GM12878 (cell line): ENCODE results near the gene TSHZ2. TPM values are rescaled to one million over a fixed set of nuclear protein-coding genes. Genes with fewer than 3 reads are reported as not detected.

Source experiments
- CBX3 ChIP-seq: fragments of 200-600 bp; sonication (generic); IDR thresholded peaks from 2 replicates; pipeline ENCODE4 v1.6.1; 2016; ENCODE audit warnings: low read depth, borderline replicate concordance
- MXI1 ChIP-seq: fragments of 150-350 bp; IDR thresholded peaks from 2 replicates; pipeline ENCODE4 v1.6.1; 2011; ENCODE audit warnings: low read depth, mild to moderate bottlenecking, inconsistent platforms, low read length, improper control_type of control experiment
- NRF1 ChIP-seq: conservative IDR thresholded peaks from 2 replicates; pipeline ENCODE4 v1.6.1; 2011; ENCODE audit warnings: mild to moderate bottlenecking, low read depth, low read length, improper control_type of control experiment
- PAX5 ChIP-seq: IDR thresholded peaks from 2 replicates; pipeline ENCODE4 v1.6.1; 2011; ENCODE audit warnings: low read depth, low read length, borderline replicate concordance
- TCF7 ChIP-seq: IDR thresholded peaks from 2 replicates; pipeline ENCODE4 v1.6.1; 2014; ENCODE audit warnings: antibody characterized with exemption, borderline replicate concordance
- polyA plus RNA-seq, 11 experiments: library from polyadenylated mRNA; depleted of rRNA in 4 of 11; unstranded in 6 of 11; stranded (reverse) in 5 of 11; fragments of >200 nt; fragmentation: Nextera tagmentation in 4 of 11; fragmentation: Illumina TruSeq in 1 of 11; extraction: Ambion mirVana in 4 of 11; extraction: Trizol in 1 of 11; gene quantifications; 1 replicate in 1 of 11; 2 replicates in 10 of 11; pipeline versions ENCODE4 v1.2.1 to v1.2.3, GENCODE V29; 2011 to 2016; ENCODE audit warnings: inconsistent platforms in 2 of 11, missing spikeins in 2 of 11, low read depth in 1 of 11
- total RNA-seq, 4 experiments: library from RNA; depleted of rRNA in 3 of 4; stranded (reverse); fragments of >200 nt in 3 of 4; fragmentation: Illumina TruSeq in 1 of 4; extraction: Trizol in 1 of 4; gene quantifications; 2 replicates each; pipeline versions ENCODE4 v1.2.1 to v1.2.3, GENCODE V29; 2013 to 2021
- TF ChIP-seq, protein P1 (sequence below): fragments of 450-650 bp; IDR thresholded peaks from 2 replicates; pipeline ENCODE4 v1.6.1; 2017; ENCODE audit warnings: mild to moderate bottlenecking, moderate library complexity
- TF ChIP-seq, protein P2 (sequence below): fragments of 450-650 bp; IDR thresholded peaks from 2 replicates; pipeline ENCODE4 v1.6.1; 2017; ENCODE audit warnings: borderline replicate concordance
- TF ChIP-seq, protein P3 (sequence below): IDR thresholded peaks from 2 replicates; pipeline ENCODE4 v1.6.1; 2011; ENCODE audit warnings: low read depth, mild to moderate bottlenecking, low read length, moderate library complexity, borderline replicate concordance; ENCODE audit errors: extremely low read depth

TSHZ2 gene
- total and polyA plus RNA-seq, 10 of the 15 experiments (the other 5 are each of a cell fraction or from before 2014, with no cell fraction given) = 0.01 to 0.86 (median 0.13) TPM; not detected in 2

DNA sequence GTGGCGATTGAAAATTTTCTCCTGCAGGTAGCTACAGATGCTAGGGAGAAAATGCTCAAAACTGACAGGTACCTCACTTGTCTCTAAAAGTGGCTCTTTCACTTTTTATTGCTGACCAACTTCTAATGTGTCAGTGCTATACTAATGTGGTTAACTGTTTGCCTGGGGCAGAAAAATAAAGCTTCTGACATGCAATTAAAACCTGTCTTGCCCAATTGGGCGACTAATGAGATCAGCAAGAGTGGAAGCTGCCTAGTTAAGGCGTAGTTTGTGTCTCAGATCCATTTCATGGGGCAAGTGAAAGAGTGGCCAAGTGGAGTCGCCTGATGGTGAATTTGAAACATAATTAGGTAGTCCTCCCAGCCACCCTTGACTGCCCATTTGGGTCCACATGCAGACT, 193.3 kb downstream of the TSHZ2 start (continued):
- TF ChIP-seq, protein P1, sequence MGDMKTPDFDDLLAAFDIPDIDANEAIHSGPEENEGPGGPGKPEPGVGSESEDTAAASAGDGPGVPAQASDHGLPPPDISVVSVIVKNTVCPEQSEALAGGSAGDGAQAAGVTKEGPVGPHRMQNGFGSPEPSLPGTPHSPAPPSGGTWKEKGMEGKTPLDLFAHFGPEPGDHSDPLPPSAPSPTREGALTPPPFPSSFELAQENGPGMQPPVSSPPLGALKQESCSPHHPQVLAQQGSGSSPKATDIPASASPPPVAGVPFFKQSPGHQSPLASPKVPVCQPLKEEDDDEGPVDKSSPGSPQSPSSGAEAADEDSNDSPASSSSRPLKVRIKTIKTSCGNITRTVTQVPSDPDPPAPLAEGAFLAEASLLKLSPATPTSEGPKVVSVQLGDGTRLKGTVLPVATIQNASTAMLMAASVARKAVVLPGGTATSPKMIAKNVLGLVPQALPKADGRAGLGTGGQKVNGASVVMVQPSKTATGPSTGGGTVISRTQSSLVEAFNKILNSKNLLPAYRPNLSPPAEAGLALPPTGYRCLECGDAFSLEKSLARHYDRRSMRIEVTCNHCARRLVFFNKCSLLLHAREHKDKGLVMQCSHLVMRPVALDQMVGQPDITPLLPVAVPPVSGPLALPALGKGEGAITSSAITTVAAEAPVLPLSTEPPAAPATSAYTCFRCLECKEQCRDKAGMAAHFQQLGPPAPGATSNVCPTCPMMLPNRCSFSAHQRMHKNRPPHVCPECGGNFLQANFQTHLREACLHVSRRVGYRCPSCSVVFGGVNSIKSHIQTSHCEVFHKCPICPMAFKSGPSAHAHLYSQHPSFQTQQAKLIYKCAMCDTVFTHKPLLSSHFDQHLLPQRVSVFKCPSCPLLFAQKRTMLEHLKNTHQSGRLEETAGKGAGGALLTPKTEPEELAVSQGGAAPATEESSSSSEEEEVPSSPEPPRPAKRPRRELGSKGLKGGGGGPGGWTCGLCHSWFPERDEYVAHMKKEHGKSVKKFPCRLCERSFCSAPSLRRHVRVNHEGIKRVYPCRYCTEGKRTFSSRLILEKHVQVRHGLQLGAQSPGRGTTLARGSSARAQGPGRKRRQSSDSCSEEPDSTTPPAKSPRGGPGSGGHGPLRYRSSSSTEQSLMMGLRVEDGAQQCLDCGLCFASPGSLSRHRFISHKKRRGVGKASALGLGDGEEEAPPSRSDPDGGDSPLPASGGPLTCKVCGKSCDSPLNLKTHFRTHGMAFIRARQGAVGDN = no peak
- TF ChIP-seq MXI1 (no peak), NRF1 (no peak), PAX5 (no peak), TCF7 (no peak), CBX3 (no peak)
- TF ChIP-seq, protein P2, sequence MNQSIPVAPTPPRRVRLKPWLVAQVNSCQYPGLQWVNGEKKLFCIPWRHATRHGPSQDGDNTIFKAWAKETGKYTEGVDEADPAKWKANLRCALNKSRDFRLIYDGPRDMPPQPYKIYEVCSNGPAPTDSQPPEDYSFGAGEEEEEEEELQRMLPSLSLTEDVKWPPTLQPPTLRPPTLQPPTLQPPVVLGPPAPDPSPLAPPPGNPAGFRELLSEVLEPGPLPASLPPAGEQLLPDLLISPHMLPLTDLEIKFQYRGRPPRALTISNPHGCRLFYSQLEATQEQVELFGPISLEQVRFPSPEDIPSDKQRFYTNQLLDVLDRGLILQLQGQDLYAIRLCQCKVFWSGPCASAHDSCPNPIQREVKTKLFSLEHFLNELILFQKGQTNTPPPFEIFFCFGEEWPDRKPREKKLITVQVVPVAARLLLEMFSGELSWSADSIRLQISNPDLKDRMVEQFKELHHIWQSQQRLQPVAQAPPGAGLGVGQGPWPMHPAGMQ = no peak
- TF ChIP-seq, protein P3, sequence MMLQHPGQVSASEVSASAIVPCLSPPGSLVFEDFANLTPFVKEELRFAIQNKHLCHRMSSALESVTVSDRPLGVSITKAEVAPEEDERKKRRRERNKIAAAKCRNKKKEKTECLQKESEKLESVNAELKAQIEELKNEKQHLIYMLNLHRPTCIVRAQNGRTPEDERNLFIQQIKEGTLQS = no peak
- TF ChIP-seq, all 136 proteins: peak for 0
